ENCODE results near the gene GCNA. TPM values are rescaled to one million over a fixed set of nuclear protein-coding genes. Genes with fewer than 3 reads are reported as not detected.

GCNA gene
- total RNA-seq, 4 donors from 2014 or later, result 3.0 to 15.7 (median 4.9) TPM

DNA sequence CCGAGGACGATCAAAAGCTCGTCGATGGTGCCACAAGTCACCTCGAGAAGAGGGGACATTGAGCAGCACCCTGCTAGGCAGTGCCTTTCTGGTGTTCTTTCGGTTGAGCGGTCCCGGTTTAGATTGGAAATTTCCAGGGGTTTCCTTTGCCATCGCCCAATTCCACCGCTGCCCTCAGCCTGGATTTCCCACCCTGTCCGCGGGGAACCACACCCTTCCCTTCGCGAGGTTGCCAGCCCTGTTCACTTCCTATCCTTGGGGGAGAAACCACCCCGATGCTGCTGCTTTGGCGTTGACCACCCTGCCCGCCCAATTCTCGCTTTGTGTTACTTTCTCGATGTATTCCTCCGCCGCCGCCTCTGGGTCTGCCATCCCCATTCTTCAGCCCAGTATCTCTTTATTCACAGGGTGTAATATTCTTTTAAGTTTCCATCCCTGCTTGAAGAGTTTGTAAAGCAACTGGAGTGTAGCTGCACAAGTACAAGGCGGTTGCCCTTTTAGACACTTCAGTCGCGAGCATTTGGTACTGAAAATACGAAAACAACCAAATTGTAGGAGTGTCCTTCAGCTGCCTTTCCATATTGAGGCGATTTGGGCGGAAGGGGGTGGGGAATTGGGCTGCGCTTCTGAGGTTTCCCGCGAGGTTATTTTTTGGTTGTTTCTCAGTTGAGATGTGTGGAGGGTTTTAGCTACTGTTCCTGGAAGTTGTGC, 44.2 kb upstream of the GCNA start:
- TF ChIP-seq, protein P1, sequence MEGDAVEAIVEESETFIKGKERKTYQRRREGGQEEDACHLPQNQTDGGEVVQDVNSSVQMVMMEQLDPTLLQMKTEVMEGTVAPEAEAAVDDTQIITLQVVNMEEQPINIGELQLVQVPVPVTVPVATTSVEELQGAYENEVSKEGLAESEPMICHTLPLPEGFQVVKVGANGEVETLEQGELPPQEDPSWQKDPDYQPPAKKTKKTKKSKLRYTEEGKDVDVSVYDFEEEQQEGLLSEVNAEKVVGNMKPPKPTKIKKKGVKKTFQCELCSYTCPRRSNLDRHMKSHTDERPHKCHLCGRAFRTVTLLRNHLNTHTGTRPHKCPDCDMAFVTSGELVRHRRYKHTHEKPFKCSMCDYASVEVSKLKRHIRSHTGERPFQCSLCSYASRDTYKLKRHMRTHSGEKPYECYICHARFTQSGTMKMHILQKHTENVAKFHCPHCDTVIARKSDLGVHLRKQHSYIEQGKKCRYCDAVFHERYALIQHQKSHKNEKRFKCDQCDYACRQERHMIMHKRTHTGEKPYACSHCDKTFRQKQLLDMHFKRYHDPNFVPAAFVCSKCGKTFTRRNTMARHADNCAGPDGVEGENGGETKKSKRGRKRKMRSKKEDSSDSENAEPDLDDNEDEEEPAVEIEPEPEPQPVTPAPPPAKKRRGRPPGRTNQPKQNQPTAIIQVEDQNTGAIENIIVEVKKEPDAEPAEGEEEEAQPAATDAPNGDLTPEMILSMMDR (IDR thresholded peaks at IDR 0.05), result no peak
- TF ChIP-seq POLR2A (IDR thresholded peaks at IDR 0.05), result peak in 1 of 2 donors; percentile 17
- Histone ChIP-seq H3K27ac (peak overlapping the region; percentile 85 to 91 (median 90)), H3K4me1 (peaks cover 0 to 5% (median 0%) of the 10 kb centered on the region in 4 donors), H3K36me3 (no peaks in the 10 kb centered on the region), H3K9me3 (no peaks in the 10 kb centered on the region), H3K27me3 (no peaks in the 10 kb centered on the region), H3K4me3 (peak overlapping the region; percentile 62 to 77 (median 68))
- peak; percentile 35 to 67 (median 55) for DNase-seq

DNA sequence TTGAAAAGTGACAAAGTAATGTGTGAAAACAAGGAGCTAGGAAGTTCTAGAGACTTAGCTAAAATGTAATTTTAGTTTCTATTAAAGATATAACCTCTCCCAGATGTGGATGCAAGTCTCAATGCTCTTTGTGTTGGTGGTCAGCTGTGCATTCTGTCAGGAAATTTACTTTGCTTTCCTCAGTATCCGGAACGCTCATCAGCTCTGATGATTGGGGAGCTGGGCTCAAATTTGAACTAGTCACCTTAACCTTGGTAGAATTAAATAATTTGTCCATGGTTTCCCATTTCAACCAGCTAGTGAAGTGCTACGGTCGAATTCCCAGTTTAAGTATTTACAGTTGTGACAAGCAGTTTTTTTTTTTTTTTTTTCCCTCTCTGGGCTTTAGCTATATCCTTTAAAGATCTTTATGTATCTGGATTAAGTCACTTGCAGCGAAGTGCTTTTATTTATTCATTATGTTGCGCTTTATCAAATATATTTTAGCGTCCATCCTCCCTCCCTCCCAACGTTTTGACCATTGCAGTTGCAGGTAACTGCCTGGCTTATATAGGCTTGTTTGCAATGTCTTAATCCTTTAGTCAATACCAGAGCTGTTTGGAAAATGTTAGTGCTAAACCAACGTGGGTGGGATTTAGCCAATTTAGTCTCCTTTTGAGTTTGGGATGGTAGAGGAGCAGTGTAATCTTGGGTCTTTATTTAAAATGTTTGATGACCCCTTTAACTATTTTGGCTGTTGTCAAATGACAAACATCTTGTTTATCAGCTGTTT, 43.3 kb upstream of the GCNA start:
- H3K27ac ChIP-seq, result peak overlapping the region; percentile 85 to 91 (median 90)
- H3K4me1 ChIP-seq, result peaks cover 0 to 11% (median 4%) of the 10 kb centered on the region in 4 donors
- no peaks in the 10 kb centered on the region for H3K36me3 ChIP-seq
- no peaks in the 10 kb centered on the region for H3K9me3 ChIP-seq
- H3K27me3 ChIP-seq, result no peaks in the 10 kb centered on the region
- TF ChIP-seq, protein P1 (IDR thresholded peaks at IDR 0.05), result no peak
- TF ChIP-seq POLR2A (IDR thresholded peaks at IDR 0.05), result no peak
- DNase-seq, result no peak
- peak overlapping the region; percentile 62 to 77 (median 68) for H3K4me3 ChIP-seq

DNA sequence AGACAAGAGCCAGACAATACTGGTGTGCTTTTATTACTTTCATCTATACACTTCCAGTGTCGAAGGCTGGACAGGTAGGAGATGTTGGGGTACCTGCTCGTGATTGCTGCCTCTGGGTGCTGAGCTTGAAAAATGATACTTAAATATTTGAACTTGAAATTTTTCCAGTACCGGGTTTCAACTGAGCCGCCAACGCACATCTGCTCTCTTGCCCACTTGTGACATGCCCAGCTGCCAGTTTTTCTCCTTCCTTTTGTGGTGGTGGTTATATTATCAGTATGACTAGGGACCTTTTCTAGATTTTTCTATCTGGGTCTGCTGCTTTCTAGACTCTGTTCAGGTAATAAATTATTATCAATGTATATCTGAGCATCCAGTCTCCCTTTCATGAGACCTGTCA, 42.0 kb upstream of the GCNA start:
- Histone ChIP-seq H3K27me3 (no peaks in the 10 kb centered on the region), H3K27ac (peak overlapping the region in 1 of 4 donors; percentile 39), H3K9me3 (no peaks in the 10 kb centered on the region), H3K4me3 (peak overlapping the region in 2 of 4 donors; percentile 4 to 77), H3K36me3 (no peaks in the 10 kb centered on the region), H3K4me1 (peaks cover 0 to 12% (median 5%) of the 10 kb centered on the region in 4 donors)
- DNase-seq, result no peak
- TF ChIP-seq POLR2A (IDR thresholded peaks at IDR 0.05), result no peak
- TF ChIP-seq, protein P1 (IDR thresholded peaks at IDR 0.05), result no peak

DNA sequence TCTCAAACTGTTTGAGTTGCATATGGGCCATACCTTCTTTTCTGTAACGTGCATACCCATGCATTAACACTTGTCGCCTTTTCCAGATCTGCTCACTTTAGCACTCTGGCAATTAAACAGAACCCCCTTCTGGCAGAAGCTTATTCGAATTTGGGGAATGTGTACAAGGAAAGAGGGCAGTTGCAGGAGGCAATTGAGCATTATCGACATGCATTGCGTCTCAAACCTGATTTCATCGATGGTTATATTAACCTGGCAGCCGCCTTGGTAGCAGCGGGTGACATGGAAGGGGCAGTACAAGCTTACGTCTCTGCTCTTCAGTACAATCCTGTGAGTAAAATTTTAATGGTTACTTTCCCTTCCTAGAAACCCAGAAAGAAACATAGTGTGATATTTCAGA, 40.5 kb upstream of the GCNA start:
- no peaks in the 10 kb centered on the region for H3K9me3 ChIP-seq
- no peaks in the 10 kb centered on the region for H3K27me3 ChIP-seq
- no peaks in the 10 kb centered on the region for H3K36me3 ChIP-seq
- DNase-seq, result no peak
- TF ChIP-seq, protein P1 (IDR thresholded peaks at IDR 0.05), result no peak
- TF ChIP-seq POLR2A (IDR thresholded peaks at IDR 0.05), result no peak
- H3K27ac ChIP-seq, result peak overlapping the region in 1 of 4 donors; percentile 4
- H3K4me3 ChIP-seq, result no peak overlapping the region
- peaks cover 0 to 25% (median 3%) of the 10 kb centered on the region in 4 donors for H3K4me1 ChIP-seq

DNA sequence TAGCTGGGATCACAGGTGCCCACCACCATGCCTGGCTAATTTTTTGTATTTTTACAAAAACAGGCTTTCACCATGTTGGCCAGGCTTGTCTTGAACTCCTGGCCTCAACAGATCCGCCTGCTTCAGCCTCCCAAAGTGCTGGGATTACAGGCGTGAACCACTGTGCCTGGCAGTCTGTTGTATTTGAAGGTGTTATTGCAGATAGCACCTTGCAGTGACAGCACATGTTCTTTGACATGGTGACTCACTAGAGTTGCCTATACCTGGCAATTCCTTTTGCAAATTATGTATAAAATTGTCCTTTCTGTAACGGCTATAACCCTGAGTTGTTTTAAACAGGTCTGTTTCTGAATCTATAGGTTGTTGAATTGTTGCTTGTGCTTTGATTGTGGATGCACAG, 37.4 kb upstream of the GCNA start:
- Histone ChIP-seq H3K36me3 (peaks cover 0 to 12% (median 0%) of the 10 kb centered on the region in 3 donors), H3K9me3 (no peaks in the 10 kb centered on the region), H3K27ac (peak overlapping the region in 3 of 4 donors; percentile 12 to 55 (median 22)), H3K4me1 (peaks cover 0 to 30% (median 3%) of the 10 kb centered on the region in 4 donors), H3K4me3 (no peak overlapping the region), H3K27me3 (no peaks in the 10 kb centered on the region)
- TF ChIP-seq, protein P1 (IDR thresholded peaks at IDR 0.05), result no peak
- no peak for TF ChIP-seq POLR2A (IDR thresholded peaks at IDR 0.05)
- DNase-seq, result no peak
